HG03066 (cell line): ENCODE measurements around the gene ADRM1.
A peak's percentile ranks its signal among the peaks of the same experiment; 100 is the strongest.

Experiments used
- ATAC-seq: cut with Tn5 transposase; IDR thresholded peaks from one replicate; pipeline ENCODE4 v1.9.1; 2021; ENCODE audit warnings: low read depth; ENCODE audit not compliant: unreplicated experiment

The ADRM1 gene

GRCh38 chr20:62296724-62297448 is 5.9 kb upstream of the ADRM1 start:
- ATAC-seq: no peak

- ATAC-seq: no peak
Observed at GRCh38 chr20:62297449-62298227, 5.2 kb upstream of the ADRM1 start.

GRCh38 chr20:62298577-62299249 is 4.1 kb upstream of the ADRM1 start:
- ATAC-seq: no peak

- no peak for ATAC-seq
Observed at GRCh38 chr20:62299666-62300236, 3.0 kb upstream of the ADRM1 start.

GRCh38 chr20:62300319-62300718 is 2.5 kb upstream of the ADRM1 start:
- ATAC-seq: no peak

GRCh38 chr20:62301111-62301668 is 1.6 kb upstream of the ADRM1 start:
- ATAC-seq: no peak

GRCh38 chr20:62301773-62302340 is 940 bp upstream of the ADRM1 start:
- ATAC-seq: peak; percentile 34

- no peak for ATAC-seq
Observed at GRCh38 chr20:62303062-62303339, 204 bp downstream of the ADRM1 start.

GRCh38 chr20:62303340-62304226 is 786 bp downstream of the ADRM1 start:
- no peak for ATAC-seq

GRCh38 chr20:62304331-62305148 is 1.7 kb downstream of the ADRM1 start:
- no peak for ATAC-seq

GRCh38 chr20:62305149-62305764 is 2.5 kb downstream of the ADRM1 start:
- no peak for ATAC-seq

- no peak for ATAC-seq
Observed at GRCh38 chr20:62305765-62306413, 3.1 kb downstream of the ADRM1 start.

GRCh38 chr20:62306414-62307187 is 3.8 kb downstream of the ADRM1 start:
- ATAC-seq: no peak

GRCh38 chr20:62307226-62308101 is 4.7 kb downstream of the ADRM1 start:
- ATAC-seq: no peak

- no peak for ATAC-seq
Observed at GRCh38 chr20:62308102-62308822, 5.5 kb downstream of the ADRM1 start.
